HUES48 (cell line): ENCODE measurements around the gene GNAL.

Source experiments
- H3K27ac ChIP-seq: one replicate; pipeline ENCODE4 v1.7.0; 2013; ENCODE audit warnings: low read depth, low read length, inconsistent platforms
- H3K27me3 ChIP-seq: 2 replicates; pipeline ENCODE4 v1.6.1; 2013; ENCODE audit warnings: mild to moderate bottlenecking, low read length; ENCODE audit not compliant: control insufficient read depth, insufficient read depth
- H3K36me3 ChIP-seq: 2 replicates; pipeline ENCODE4 v1.6.1; 2013; ENCODE audit warnings: low read length; ENCODE audit not compliant: control insufficient read depth, insufficient read depth
- H3K4me1 ChIP-seq: 2 replicates; pipeline ENCODE4 v1.6.1; 2013; ENCODE audit warnings: mild to moderate bottlenecking, low read length; ENCODE audit not compliant: control insufficient read depth, insufficient read depth
- H3K4me3 ChIP-seq: 2 replicates; pipeline ENCODE4 v1.5.1; 2013; ENCODE audit warnings: mild to moderate bottlenecking, low read depth, low read length
- H3K9ac ChIP-seq: 2 replicates; pipeline ENCODE4 v1.6.1; 2013; ENCODE audit warnings: mild to moderate bottlenecking, low read depth, low read length, moderate library complexity
- H3K9me3 ChIP-seq: 2 replicates; pipeline ENCODE4 v1.6.1; 2013; ENCODE audit warnings: low read length; ENCODE audit not compliant: control insufficient read depth, insufficient read depth

The GNAL gene

DNA sequence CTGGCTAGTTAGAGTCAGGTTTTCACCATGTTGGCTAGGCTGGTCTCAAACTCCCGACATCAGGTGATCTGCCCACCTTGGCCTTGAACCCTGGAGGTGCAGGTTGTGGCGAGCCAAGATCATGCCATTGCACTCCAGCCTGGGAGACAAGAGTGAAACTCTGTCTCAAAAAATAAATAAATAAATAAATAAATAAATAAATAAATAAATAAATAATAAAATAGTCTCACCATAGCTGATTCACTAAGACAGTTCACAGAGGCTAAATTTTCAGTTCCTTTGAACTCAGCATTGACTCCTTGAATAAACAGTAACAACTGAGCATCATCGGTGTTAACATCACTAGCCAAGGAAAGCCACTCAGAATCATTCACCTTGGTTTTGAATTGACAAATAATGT is 32.7 kb downstream of the GNAL start:
- H3K27ac ChIP-seq = no peak overlapping the region
- H3K9ac ChIP-seq = no peak overlapping the region
- H3K4me3 ChIP-seq = no peak overlapping the region
- H3K27me3 ChIP-seq = no peaks in the 10 kb centered on the region
- H3K36me3 ChIP-seq = no peaks in the 10 kb centered on the region
- H3K4me1 ChIP-seq = peaks cover 5% of the 10 kb centered on the region; the same call in 1 of the 2 replicates
- no peaks in the 10 kb centered on the region for H3K9me3 ChIP-seq

- no peaks in the 10 kb centered on the region for H3K27me3 ChIP-seq
- H3K9ac ChIP-seq = no peak overlapping the region
- H3K36me3 ChIP-seq = no peaks in the 10 kb centered on the region
- H3K4me3 ChIP-seq = no peak overlapping the region
- H3K9me3 ChIP-seq = no peaks in the 10 kb centered on the region
- peaks cover 5% of the 10 kb centered on the region; the same call in 1 of the 2 replicates for H3K4me1 ChIP-seq
- no peak overlapping the region for H3K27ac ChIP-seq
These were observed 35.7 kb downstream of the GNAL start for GRCh38 chr18:11724781-11725180.

DNA sequence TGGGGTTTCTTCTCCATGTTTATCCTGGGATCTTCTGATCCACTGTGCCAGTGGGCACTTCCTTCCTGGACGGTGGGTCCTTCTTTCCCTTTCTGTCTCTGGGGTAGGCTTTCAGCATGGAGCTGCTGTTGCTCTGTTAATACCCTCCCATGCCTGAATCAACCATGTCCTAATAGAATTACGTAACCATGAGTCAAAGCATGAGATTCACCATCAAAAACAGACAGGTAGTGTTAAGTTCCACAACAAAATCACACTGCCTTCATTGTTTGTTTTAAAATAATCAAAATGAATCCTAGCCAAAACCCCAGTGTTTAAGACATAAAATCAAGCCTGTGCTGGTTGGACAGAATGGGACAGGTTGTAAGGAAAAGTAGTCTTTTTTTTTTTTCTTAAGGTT is 37.5 kb downstream of the GNAL start:
- H3K27me3 ChIP-seq = no peaks in the 10 kb centered on the region
- no peak overlapping the region for H3K9ac ChIP-seq
- no peak overlapping the region for H3K4me3 ChIP-seq
- H3K36me3 ChIP-seq = no peaks in the 10 kb centered on the region
- H3K27ac ChIP-seq = no peak overlapping the region
- no peaks in the 10 kb centered on the region for H3K9me3 ChIP-seq
- peaks cover 5% of the 10 kb centered on the region; the same call in 1 of the 2 replicates for H3K4me1 ChIP-seq

DNA sequence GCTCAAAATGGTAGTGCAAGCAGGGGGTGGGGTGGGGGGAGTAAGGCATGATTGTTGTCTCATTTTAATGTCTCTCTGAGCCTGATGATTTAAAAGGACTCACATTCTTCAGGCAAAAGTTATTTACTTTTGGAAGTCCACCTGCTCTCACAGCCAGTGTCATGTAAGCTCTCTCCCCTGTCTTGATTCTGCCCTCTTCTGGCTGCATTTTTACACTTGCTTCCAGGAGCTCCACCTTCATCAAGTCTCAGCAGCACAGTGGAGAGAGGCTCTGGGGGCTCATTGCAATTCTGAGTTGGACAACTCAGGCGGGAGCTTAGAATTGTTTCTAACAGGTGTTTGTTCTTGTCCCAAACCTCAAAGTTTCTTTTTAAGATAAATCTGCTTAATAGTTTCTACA is 39.2 kb downstream of the GNAL start:
- Histone ChIP-seq H3K9ac (no peak overlapping the region), H3K4me1 (peaks cover 5% of the 10 kb centered on the region; the same call in 1 of the 2 replicates), H3K27ac (no peak overlapping the region), H3K36me3 (no peaks in the 10 kb centered on the region), H3K4me3 (no peak overlapping the region), H3K9me3 (no peaks in the 10 kb centered on the region), H3K27me3 (peaks cover 2% of the 10 kb centered on the region; the same call in 1 of the 2 replicates)

GRCh38 chr18:11729556-11729955 is 40.5 kb downstream of the GNAL start:
- Histone ChIP-seq H3K4me1 (no peaks in the 10 kb centered on the region), H3K9ac (no peak overlapping the region), H3K36me3 (no peaks in the 10 kb centered on the region), H3K27me3 (peaks cover 6% of the 10 kb centered on the region), H3K4me3 (no peak overlapping the region), H3K9me3 (no peaks in the 10 kb centered on the region), H3K27ac (no peak overlapping the region)

GRCh38 chr18:11733031-11733430 is 44.0 kb downstream of the GNAL start:
- no peaks in the 10 kb centered on the region for H3K36me3 ChIP-seq
- peaks cover 6% of the 10 kb centered on the region for H3K27me3 ChIP-seq
- H3K4me1 ChIP-seq = no peaks in the 10 kb centered on the region
- H3K4me3 ChIP-seq = no peak overlapping the region
- H3K27ac ChIP-seq = no peak overlapping the region
- no peaks in the 10 kb centered on the region for H3K9me3 ChIP-seq
- no peak overlapping the region for H3K9ac ChIP-seq

DNA sequence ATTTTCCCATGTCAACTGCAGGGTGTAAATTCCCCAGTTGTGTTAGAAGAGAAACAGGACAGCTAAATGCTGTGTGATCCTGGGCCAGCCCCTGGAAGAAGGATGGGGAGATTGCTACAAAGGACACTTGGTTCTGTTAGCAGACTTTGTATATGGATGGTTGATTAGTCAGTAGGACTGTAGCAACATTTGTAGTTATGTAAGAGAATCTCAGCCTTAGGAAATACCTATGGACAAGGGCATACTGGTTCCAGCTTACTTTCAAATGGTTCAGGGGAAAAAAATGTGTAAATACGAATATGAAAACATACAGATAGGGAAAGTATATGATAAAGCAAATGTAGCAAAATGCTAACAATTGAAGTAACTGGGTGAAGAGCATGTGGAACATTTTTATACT is 47.6 kb downstream of the GNAL start:
- H3K9me3 ChIP-seq = no peaks in the 10 kb centered on the region
- no peak overlapping the region for H3K9ac ChIP-seq
- H3K27me3 ChIP-seq = peaks cover 6% of the 10 kb centered on the region
- H3K4me3 ChIP-seq = no peak overlapping the region
- no peaks in the 10 kb centered on the region for H3K4me1 ChIP-seq
- H3K36me3 ChIP-seq = no peaks in the 10 kb centered on the region
- no peak overlapping the region for H3K27ac ChIP-seq

DNA sequence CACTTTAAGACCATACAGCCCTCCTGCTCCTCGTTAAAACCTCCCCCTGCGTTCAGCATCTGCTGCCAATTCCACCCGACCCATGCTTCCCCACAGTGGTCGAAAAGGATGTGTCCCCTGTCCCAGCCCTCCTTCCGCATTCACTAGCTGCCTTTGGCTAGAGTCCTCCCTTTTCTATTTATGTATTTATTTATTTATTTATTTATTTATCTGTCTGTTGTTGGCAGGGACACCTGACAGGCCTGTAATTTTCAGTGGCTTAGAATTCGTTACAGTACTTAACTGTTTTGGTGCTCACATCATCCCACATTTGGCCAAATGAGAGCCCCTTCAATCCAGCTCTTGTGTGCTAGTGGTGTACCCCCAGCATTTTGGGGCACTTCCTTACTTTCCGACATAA is 50.8 kb downstream of the GNAL start:
- H3K27me3 ChIP-seq = no peaks in the 10 kb centered on the region
- no peak overlapping the region for H3K9ac ChIP-seq
- H3K4me3 ChIP-seq = no peak overlapping the region
- H3K9me3 ChIP-seq = no peaks in the 10 kb centered on the region
- H3K36me3 ChIP-seq = no peaks in the 10 kb centered on the region
- peaks cover 13% of the 10 kb centered on the region for H3K4me1 ChIP-seq
- H3K27ac ChIP-seq = no peak overlapping the region

GRCh38 chr18:11740461-11740860 is 51.4 kb downstream of the GNAL start:
- Histone ChIP-seq H3K9me3 (no peaks in the 10 kb centered on the region), H3K9ac (no peak overlapping the region), H3K27me3 (no peaks in the 10 kb centered on the region), H3K27ac (no peak overlapping the region), H3K4me1 (peaks cover 13% of the 10 kb centered on the region), H3K36me3 (no peaks in the 10 kb centered on the region), H3K4me3 (no peak overlapping the region)

DNA sequence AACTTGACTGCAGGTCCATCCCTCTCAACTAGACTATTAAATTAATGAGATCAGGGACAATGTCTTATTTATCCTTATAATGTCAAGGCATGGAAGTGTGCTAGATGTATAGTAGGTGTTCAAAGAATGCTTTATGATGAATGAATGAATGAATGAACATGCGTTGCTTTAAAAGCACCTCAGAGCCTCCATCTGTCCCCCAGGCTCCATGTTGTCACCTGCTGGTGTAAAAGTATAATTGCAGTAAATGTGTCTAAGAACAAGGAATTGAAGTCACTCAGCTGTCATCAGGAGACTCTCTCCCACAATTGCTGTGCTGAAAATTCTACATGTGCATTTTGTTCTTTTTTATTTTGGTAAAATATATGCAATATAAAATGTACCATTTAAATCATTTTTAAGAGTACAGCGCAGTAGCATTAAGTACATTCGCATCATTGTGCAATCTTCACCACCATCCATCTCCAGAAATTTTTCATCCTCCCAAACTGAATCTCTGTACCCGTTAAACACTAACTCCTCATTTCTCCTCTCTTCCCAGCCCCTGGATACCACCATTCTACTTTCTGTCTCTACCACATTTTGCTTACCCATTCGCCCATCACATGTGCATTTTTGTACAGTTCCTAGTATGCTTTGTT is 52.6 kb downstream of the GNAL start:
- H3K4me3 ChIP-seq = no peak overlapping the region
- H3K27me3 ChIP-seq = no peaks in the 10 kb centered on the region
- H3K9ac ChIP-seq = no peak overlapping the region
- no peaks in the 10 kb centered on the region for H3K9me3 ChIP-seq
- H3K36me3 ChIP-seq = no peaks in the 10 kb centered on the region
- no peak overlapping the region for H3K27ac ChIP-seq
- peaks cover 13% of the 10 kb centered on the region for H3K4me1 ChIP-seq

DNA sequence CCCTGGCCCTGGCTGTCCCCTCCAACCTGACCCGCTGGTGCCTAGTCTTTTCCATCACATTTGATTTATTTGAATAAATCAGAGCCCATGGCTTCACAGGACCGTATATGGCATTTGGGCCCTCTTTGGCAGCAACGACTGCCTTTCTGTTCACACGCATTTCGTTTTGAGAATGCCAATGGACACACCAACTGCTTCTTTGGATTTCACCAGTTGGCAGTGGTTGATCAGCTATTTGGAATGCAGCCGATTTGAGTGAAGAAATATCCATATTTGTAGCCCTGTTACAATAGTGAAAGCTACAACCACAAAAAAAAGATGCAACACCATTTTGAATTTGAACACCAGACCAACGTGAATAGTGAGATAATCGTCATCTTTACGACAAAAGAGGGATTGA is 56.5 kb downstream of the GNAL start:
- Histone ChIP-seq H3K9me3 (no peaks in the 10 kb centered on the region), H3K9ac (no peak overlapping the region), H3K4me1 (peaks cover 13% of the 10 kb centered on the region), H3K36me3 (no peaks in the 10 kb centered on the region), H3K27me3 (peaks cover 4% of the 10 kb centered on the region), H3K27ac (no peak overlapping the region), H3K4me3 (no peak overlapping the region)
